HG02798 (cell line): ENCODE results near the gene COLQ.
A peak's percentile ranks its signal among the peaks of the same experiment; 100 is the strongest.

Experiments used
- ATAC-seq: cut with Tn5 transposase; IDR thresholded peaks from one replicate; pipeline ENCODE4 v1.9.1; 2021; ENCODE audit warnings: mild to moderate bottlenecking; ENCODE audit not compliant: unreplicated experiment, poor library complexity

Gene COLQ

DNA sequence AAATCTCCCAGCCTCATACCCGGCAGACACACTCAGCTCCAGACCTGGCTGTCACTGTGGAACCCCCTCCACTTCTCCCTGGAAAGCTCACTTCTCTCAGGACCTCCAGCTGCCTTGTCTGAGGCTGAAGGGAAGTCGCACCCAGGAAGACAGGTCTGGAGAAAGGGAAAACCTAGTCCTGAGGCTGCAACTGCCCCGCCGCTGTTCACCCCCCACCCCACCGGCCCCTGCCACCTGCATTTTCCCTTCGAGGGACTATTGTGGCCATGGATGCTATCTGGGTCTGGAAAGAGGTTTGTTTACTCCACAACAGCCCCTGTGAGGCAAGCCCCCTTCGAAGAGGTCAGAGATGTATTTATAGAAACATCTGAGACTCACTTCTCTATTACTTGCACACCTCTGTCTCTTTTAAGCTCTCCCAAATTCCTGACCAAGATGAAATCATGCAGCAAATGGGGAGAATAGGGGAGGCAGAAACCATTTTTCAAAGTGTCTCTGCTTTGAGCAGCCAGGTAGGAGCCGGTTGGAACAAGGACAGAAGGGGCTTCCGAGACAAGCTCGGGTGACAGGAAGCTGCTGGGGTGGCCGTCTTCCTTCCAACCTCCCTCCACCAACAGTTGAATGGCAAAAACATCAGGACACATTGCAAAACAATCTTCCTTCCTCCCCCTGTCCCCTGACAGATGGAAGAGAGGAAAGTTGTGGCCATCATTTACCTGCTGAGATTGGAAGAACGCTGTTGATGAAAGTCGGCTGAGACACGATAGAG lies 518 bp downstream of the COLQ start:
- no peak for ATAC-seq

DNA sequence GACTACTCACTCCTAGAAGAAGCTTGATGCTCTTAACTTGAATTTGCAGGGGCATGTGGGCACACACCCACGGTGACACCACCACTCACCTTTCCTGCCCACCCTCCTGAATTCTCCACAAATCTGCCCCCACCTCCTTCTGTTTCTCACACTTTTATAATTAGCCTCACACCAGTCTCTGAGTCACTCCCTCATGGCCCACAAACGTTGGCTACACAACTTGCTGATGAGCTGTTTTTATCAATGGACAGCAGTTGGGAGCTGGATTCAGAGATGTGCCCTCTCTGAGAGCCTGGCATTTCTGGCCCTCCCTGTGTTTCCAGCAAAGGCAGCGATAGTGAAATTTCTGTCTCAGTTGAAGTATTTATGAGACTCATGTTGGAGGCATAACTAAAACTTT lies 1.3 kb downstream of the COLQ start:
- ATAC-seq, result no peak

DNA sequence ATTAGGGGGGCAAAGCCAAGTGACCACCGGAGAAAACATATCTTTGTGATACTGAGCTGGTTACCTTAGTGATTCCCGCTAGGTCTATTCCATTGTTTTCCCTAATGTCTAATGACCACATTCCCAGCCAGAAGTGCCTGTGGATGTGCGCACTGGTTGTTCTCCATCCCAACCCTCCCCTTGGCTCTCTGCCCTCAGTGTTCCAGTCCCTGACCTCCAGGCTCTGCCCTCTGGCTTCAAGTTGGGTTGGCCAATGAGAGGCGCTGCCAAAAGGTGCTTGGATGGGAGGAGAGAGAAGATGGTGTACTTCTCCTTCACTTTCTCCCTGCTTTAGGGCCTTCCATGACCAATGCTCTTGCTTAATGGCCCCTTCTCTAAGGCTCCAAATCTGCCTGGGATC lies 2.4 kb downstream of the COLQ start:
- no peak for ATAC-seq

DNA sequence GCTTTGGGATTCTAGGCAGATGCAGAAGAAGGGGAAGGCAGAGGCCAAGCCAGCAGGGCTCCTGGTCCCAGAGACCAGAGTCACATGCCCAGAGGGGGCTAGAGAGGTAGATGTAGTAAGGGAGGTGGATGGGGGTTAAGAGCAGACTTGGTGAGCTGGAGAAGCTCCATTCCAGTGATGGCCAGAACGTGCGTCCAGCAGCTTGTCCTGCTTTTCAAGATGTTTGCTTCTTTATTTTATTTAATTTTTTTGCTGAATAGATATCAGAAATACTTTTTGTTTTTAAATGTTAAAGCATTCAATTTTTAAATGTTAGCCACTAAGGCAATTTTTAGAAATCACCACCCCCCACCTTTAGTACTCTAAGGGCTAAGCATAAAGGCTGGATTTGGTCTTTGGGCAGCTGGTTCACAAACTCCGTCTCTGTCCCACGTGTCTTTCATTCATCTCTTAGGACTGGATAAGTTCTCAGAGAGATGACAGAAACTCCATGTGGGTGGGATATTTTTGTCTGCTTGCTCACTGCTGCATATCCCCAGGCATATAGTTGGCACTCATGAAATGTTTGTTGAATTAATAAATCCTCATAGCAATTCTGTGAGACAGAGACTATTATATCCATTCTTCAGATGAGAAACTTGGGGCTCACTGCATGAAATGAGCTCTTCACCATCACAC lies 6.7 kb downstream of the COLQ start:
- ATAC-seq, result no peak

DNA sequence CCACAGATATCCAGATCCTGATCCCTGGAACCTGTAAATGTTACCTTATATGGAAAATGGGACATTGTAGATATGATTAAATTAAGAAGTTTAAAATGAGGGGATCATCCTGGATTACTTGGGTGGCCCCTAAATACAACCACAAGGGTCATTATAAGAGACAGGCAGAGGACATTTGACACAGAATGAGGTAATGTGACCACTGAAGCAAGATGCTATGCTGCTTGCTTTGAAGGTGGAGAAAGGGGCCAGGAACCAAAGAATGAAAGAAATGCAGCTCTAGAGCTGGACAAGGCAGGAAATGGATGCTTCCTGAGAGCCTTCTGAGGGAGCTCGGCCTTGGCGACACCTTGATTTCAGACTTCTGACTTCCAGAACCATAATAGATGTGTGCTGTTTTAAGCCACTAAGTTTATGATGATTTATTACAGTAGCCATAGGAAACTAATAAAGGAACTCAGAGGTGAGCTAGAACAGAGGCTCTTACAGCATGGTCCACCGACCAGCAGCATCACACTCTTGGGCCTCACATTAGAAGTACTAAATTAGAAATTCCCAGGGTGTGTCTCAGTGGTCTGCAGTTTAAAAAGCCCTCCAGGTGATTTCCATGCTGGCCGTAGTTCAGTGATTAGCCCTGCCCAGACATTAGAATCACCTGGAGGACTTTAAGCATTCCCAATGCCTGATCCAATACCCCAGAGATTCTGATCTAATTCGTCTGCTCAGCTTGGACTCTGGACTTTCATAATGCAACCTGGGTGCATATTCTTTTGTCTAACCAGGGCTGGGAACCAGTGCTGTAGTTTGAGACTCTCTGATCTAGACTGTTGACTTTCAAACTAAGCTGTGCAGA lies 7.5 kb downstream of the COLQ start:
- no peak for ATAC-seq

DNA sequence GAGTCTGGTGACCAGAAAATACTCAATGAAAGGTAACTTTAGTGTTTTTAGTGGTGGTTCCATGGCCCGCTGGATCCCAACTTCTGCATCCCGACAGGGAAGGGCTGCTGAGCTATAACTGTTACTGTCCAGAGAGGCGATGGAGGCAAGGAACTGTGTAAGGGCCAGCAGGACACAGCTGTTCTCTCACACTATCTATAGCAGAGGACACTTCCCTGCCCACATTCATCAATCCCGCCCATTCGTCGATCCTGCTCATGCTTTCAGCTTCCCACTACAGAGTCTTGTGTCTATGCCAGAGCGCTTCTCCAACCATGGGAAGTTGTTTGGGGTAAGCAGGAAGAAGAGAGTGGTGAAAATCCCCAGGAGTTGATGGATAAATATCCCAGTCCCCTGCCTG lies 8.4 kb downstream of the COLQ start:
- no peak for ATAC-seq

DNA sequence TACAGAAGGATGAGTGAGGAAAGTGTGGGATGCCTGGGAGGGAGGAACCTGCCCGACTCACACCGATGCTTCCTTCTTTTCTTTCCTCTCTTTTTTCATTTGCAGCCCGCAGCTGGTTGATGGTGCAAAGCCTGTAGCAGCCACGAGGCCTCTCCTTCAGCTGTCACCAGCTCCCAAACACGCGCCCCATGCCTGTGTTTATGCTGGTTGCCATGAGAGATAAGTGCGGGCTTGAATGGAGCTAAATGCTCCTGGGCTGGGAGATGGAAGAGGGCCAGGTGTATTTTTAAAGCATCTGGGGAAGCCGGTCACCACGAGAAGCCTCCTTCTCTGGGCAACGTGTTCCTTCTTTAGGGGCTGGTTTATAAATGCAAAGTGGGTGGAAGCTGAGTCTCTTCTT lies 9.3 kb downstream of the COLQ start:
- ATAC-seq, result no peak

DNA sequence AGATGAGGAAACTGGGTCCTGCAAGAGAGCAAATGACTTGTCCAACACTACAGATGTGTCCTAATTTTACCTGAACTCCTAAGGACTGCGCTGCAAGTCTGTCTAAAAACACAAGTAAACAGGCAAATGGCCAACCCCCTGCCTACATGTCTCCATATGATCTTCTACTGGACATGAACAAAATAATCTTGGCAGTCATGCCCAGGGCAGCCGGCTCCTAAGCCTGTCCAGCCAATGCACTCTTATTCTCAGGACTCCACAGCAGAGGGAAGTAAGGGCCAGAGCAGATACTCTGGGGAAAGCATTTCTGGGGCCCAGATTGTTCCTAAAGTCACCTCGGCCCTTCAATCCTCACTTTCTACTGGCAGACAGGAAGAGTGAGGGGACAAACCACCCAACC lies 10.3 kb downstream of the COLQ start:
- no peak for ATAC-seq

DNA sequence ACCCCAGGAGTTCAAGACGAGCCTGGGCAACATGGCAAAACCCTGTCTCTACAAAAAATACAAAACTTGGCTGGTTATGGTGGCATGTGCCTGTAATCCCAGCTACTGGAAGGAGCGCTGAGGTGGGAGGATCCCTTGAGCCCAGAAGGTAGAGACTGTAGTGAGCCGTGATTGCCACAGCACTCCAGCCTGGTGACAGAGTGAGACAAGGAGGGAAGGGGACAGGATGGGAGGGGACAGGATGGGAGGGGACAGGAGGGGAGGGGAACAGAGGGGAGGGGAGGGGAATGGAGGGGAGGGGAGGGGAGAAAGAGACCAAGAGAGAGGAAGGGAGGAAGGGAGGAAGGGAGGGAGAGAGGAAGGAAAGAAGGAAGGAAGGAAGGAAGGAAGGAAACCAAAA lies 11.0 kb downstream of the COLQ start:
- no peak for ATAC-seq

DNA sequence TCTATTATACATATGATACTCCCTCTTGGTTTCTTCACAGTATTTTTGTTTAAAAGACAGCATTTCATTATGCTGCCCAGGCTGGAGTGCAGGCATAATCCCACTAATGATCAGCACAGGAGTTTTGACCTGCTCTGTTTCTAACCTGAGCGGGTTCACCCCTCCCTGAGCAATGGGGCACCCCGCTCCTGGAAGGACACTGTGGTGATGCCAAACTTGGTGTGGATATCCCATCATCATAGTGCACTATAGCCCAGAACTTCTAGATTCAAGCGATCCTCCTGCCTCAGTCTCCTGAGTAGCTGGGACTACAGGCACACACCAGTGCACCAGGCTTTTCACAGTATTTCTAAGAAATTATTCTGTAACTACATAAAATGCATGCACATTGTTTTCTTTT lies 14.9 kb downstream of the COLQ start:
- no peak for ATAC-seq

DNA sequence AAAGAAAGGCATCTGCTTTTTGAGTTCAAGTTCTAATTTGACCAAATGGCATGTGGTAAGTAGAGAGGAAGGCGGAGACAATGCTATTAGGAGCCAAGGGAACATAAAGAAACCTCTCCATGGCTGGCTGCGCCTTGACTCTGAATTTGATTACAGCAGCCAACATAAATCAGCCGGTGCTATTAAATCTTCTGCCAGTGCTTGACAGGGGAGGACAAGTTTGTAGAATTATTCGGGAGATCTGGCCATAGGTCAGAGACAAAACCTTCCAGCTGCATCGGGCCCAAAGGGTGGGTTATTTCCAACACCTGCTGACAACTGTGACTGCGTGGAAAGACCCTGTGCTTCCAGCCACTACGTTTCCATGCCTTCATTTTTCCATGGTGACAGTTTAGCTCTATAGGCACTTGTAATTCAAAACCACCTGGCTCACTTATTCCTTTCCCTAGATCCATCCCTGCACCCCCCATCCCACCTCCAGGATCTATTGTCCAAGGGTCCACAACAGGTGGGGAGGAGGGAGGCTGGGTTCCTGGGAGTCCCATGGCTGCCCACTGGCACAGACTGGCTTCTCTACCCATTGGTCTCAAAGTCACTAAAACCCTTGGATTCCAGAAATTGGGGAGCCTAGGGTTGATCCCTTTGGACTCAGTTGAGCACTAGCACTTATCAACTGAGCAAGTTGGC lies 15.9 kb downstream of the COLQ start:
- no peak for ATAC-seq

DNA sequence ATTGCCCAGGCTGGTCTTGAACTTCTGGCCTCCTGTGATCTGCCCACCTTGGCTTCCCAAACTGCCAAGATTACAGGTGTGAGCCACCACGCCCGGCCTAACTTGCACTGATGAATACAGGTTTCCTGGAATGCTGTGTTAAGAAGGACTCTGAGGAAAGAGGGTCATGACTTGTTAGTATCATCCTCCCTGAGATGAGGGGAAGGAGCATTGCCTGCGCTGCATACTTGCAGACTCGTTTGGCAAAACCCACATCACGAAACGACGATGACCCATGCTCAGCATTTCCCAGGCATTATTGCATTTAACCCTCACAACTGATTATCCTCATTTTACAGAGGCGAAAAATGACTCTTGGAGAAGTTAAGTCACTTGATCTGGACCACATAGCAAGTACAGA lies 18.9 kb downstream of the COLQ start:
- no peak for ATAC-seq

DNA sequence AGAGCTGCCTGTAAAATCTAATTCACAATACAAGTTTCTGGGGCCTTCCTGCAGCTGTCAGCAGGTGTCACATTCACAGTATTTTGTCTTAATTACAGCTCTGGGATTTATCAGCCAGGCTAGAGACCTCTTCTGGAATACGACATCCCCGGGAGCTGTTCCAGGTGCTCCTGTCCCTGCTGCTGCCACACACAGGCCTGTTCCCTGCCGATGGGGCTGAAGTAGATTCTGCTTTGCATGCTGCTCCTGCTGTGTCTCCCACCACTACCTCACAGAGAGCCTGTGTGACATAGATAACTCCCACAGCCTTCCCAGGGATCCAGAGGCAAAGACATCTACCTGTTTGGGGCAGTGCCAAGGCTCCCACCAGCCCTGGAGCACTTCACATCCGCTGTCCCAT lies 20.4 kb downstream of the COLQ start:
- no peak for ATAC-seq

DNA sequence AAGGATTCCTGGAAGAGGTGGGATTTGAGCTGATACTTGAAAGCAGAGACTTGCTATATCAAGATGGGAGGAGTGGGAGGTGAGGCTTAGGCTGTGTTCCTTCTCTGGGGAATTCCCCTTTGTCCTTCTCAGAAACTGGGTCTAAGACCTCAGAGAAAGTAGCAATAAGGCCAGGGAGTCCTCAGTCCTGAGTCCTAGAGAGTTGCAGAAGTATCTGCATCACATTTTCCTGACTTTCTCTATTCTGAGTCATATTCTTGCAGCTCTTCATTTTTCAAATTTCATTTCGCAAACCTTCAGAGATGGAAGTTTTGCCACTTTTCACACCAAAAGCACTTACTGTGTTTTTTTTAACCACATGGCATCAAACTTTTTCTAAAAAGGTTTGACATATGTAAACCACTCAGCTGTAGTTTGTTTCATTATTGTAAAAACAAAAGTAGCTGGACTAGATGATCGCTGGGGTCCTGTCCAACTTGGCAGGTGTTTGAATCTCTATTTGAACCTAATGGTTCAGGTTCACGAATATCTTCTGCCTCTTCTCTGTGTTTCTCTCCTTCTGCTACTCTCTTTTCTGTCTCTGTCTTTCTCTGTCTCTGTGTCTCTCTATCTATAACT lies 21.3 kb downstream of the COLQ start:
- peak; percentile 63 for ATAC-seq

DNA sequence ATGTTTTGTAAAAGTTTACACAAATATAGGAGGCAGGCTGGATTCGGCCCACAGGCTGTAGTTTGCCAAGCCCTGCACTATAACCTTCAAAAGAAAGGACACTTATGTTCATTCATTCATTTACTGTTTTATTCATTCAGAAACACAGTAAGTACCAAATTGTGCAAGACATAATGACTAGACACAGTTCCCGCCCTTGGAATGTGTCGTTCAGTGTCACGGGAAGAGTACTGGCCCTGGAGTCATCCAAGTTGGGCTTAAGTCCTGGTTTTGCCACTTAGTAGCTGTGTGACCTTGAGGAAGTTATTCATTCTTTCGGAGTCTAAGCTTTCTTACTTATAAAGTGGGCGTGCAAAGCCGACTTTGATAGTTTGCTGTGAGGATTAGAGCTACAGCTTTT lies 22.0 kb downstream of the COLQ start:
- no peak for ATAC-seq

DNA sequence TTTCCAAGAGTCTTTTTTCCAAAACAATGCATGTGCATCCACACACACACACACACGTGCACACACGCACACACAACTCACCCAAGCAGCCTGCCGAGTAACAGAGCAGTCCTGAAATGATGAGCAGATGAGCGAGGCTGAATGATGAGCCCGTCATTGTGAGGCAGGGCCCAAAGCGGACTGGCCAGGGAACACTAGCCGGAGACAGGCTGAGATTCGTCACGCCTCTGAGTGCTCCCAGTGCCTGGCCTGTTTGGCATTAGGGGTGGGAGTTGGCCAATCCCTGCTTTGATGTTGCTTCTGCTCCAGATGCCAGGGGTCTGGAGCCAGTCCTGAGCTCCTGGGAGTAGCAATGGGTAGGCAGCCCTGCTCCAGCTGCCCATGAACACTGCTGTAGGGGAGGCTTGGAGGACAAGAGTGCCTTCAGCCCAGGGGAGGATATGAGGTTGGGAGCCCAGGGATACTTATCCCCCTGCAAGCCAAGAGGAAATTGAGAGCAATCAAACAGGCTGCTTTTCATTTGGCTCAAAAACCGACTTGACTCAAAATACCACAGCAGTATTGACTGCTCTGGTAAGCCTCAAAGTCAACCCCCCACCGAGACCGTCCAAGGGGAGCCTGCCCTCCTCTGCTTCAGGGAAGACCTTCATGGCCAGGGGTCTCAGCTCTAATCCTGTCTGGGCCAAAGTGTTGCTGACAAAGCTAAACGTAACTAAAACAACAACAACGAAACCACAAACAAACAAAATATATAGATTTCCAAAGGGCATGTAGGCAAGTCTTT lies 22.9 kb downstream of the COLQ start:
- ATAC-seq, result no peak

DNA sequence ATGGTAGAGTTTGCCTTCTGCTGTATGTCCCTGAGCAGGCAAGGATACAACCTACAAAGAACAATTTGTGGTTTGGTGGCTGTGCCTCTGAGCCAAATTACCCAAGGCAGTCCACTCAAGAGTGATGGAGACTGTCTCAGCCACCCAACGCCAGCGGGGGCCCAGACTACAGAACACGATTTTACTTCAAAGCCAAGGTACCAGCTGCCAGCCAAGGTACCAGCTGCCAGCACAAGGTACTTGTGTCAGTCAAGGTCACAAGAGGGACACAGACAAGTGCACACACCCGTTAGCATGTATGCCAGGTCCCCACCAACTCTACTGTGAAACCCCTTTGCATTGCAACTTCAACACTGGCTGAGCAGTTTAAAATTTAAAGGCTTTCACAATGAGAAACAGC lies 23.5 kb downstream of the COLQ start:
- ATAC-seq, result no peak

DNA sequence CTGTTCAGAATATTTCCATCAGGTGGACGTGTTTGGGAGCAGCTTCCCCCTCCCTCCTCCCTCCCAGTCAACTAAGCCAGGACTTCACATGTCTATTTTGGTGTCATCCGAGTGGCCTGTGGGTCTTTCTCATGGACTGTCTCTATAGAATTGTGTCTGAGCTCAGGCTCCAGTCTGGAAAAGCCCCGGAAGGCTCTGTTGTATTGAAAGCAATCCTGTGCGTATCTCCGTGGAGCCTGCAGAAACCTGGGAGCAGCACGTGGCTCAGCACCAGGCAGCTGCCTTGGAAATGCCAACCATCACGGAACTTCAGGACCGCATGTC lies 25.2 kb downstream of the COLQ start:
- ATAC-seq, result no peak

DNA sequence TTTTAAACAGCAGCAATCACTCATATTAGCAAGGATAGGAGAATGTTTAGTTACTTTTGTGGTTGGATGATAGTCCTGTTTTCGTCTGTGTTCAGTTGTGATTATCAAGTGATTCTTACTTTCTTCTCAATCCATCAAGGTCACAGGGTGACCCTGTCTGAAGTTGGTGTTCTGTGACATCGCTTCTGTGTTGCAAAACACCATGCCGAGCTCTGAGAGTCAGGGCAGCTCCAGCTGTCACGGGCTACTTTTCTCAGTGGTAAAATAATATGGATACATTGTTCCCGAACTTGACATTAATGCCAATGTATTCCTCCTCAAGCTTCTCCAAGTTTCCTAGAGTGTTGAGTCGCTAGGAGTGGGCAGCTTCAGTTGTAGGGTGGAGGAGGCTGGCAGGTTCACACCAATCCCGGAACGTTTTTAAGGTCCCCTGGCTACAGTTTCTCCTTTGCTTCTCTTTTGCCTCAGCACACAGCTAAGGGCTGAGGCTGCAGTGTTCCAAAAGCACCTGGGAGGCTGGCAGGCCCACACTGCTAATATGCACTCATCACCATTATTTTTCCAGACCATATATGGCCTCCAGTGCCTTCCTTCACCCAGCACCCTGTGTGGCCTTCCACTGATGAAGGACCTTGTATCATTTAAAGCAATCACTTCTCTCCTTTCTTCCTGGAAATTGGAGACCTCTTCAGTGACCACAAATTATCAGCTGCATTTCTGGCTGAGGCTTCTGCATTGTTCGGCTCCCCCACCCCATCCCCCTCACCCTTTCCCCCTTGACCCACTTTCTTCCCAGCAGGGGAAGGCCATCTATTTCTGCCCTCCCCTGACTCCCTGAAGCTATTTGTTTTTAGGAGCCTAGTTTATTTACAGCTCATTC lies 25.8 kb downstream of the COLQ start:
- ATAC-seq, result no peak
